Renal cortex interstitium (tissue), 15 donors: ENCODE measurements around the gene ATP6V0E2. TPM values are rescaled to one million over a fixed set of nuclear protein-coding genes. Genes with fewer than 3 reads are reported as not detected.
"Not testable (repeated sequence)": the region's sequence is repeated elsewhere in the genome, so short reads cannot be mapped to it uniquely, and the experiment has no call there.

Experiments
- DNase-seq, 11 donors: peaks; one replicate each; pipeline ENCODE4 v3.0.0-alpha.2; 2013; ENCODE audit warnings: low read depth in 9 of 11, low spot score in 4 of 11; ENCODE audit errors: extremely low read depth in 1 of 11
- long read RNA-seq, 16 experiments: transcript quantifications; one replicate each; lab custom pipeline, GENCODE V29; 2026
- polyA plus RNA-seq, 3 donors: library from polyadenylated mRNA; unstranded; fragments of 120-200 nt; gene quantifications; one replicate each; pipeline ENCODE4 v1.2.1, GENCODE V29; 2013; ENCODE audit not compliant: insufficient read length in 3 of 3

The ATP6V0E2 gene
- 10 to 100 TPM; 18.5 to 27.9 (median 27.2) TPM for polyA plus RNA-seq
- long read RNA-seq, donor 1, transcript ATP6V0E2-203 (4 exons, 2,722 nt), result major isoform, 14 of 16 reads
- long read RNA-seq, donor 1, partial matches to known transcripts, result 0 of 16 reads
- long read RNA-seq, donor 1, other reads (novel, unspliced or antisense), result 0 of 16 reads
- long read RNA-seq, donor 2, transcript ATP6V0E2-203 (4 exons, 2,722 nt), result major isoform, 8 of 9 reads
- long read RNA-seq, donor 2, partial matches to known transcripts, result 0 of 9 reads
- long read RNA-seq, donor 2, other reads (novel, unspliced or antisense), result 0 of 9 reads
- long read RNA-seq, donor 3, transcript ATP6V0E2-203 (4 exons, 2,722 nt), result major isoform, 30 of 30 reads
- long read RNA-seq, donor 3, partial matches to known transcripts, result 0 of 30 reads
- long read RNA-seq, donor 3, other reads (novel, unspliced or antisense), result 0 of 30 reads
- long read RNA-seq, donor 4, transcript ATP6V0E2-203 (4 exons, 2,722 nt), result major isoform, 12 of 14 reads
- long read RNA-seq, donor 4, partial matches to known transcripts, result 0 of 14 reads
- long read RNA-seq, donor 4, other reads (novel, unspliced or antisense), result 0 of 14 reads
- long read RNA-seq, donor 5, result 0 reads
- long read RNA-seq, donor 6, transcript ATP6V0E2-203 (4 exons, 2,722 nt), result major isoform, 7 of 7 reads
- long read RNA-seq, donor 6, partial matches to known transcripts, result 0 of 7 reads
- long read RNA-seq, donor 6, other reads (novel, unspliced or antisense), result 0 of 7 reads
- long read RNA-seq, donor 7, transcript ATP6V0E2-203 (4 exons, 2,722 nt), result major isoform, 17 of 18 reads
- long read RNA-seq, donor 7, partial matches to known transcripts, result 0 of 18 reads
- long read RNA-seq, donor 7, other reads (novel, unspliced or antisense), result 0 of 18 reads
- long read RNA-seq, donor 8, result 0 reads
- long read RNA-seq, donor 9, transcript ATP6V0E2-203 (4 exons, 2,722 nt), result major isoform, 15 of 17 reads
- long read RNA-seq, donor 9, partial matches to known transcripts, result 0 of 17 reads
- long read RNA-seq, donor 9, other reads (novel, unspliced or antisense), result 0 of 17 reads
- long read RNA-seq, donor 10, transcript ATP6V0E2-203 (4 exons, 2,722 nt), result major isoform, 13 of 15 reads
- long read RNA-seq, donor 10, partial matches to known transcripts, result 0 of 15 reads
- long read RNA-seq, donor 10, other reads (novel, unspliced or antisense), result 0 of 15 reads
- long read RNA-seq, donor 11, transcript ATP6V0E2-203 (4 exons, 2,722 nt), result major isoform, 19 of 19 reads
- long read RNA-seq, donor 11, partial matches to known transcripts, result 0 of 19 reads
- long read RNA-seq, donor 11, other reads (novel, unspliced or antisense), result 0 of 19 reads
- long read RNA-seq, donor 12, partial matches to known transcripts, result 0 of 3 reads
- long read RNA-seq, donor 12, other reads (novel, unspliced or antisense), result 0 of 3 reads
- long read RNA-seq, donor 13, result 0 reads
- long read RNA-seq, donor 14, transcript ATP6V0E2-203 (4 exons, 2,722 nt), result major isoform, 12 of 13 reads
- long read RNA-seq, donor 14, partial matches to known transcripts, result 0 of 13 reads
- long read RNA-seq, donor 14, other reads (novel, unspliced or antisense), result 0 of 13 reads
- long read RNA-seq, donor 15, partial matches to known transcripts, result 0 of 5 reads
- long read RNA-seq, donor 15, other reads (novel, unspliced or antisense), result 0 of 5 reads
- long read RNA-seq, donor 16, transcript ATP6V0E2-203 (4 exons, 2,722 nt), result major isoform, 36 of 39 reads
- long read RNA-seq, donor 16, partial matches to known transcripts, result 0 of 39 reads
- long read RNA-seq, donor 16, other reads (novel, unspliced or antisense), result 0 of 39 reads

DNA sequence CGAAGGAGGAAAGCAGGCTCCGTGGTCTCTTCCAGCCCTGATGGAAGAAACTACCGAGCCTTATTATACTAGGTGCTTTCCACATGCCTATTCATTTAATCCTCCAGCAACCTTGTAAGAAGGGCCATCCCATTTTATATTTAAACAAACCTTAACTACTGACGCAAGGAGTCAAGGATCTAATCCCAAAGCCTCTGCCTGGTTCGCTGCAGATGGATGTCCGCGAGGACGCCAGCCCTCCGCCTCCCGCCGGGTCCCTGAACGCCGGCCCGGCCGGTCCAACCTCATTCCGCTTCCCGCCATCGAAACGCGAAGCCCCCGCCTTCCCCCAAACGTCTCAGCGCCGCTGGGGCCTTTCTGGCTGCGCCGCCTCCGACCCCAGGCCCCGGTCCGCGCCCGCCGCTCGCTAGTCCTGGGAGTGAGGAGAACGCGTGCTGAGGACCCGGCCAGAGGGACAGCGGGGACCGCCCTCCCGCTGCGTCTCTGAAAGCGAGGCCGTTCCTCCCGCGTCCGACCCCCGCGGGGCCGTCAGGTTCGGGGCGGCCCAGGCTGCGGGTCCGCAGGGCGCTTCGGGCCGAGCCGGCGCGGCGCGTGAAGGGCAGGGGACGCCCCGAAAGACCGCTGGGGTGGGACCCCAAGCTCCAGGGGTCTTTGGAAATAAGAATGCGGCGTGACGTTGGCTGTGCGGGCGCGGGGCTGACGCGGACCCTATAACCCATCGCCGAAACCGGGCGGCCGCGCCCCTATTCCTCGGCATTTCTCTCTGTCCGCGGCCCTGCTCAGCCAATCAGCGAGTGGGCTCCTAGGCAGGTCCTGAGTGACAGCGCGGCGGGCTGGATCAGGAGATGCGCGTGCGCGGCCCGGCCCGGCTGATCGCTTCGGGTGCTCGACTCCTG, at the start of gene ATP6V0E2:
Gene ATP6V0E2 (plus strand): TSS at position 896 of the 896 bp plus-strand sequence. CDS start 97 bp downstream, outside the sequence.
- peak; percentile 68 to 91 (median 88) for DNase-seq

DNA sequence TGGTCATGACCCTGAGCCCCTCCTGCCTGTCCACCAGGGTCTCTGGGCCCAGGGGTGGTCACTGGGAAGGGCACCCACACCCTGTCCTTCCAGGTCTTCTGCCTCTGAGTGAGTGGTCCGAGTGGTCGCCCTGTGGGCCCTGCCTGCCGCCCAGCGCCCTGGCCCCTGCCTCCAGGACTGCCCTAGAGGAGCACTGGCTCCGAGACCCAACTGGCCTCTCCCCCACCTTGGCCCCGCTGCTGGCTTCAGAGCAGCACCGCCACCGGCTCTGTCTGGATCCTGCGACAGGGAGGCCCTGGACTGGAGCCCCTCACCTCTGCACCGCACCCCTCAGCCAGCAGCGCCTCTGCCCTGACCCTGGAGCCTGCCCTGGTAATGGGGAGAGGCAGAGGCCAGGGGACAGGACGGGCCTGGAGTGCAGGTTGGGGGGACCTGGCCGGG, 49.4 kb upstream of the ATP6V0E2 start:
- no peak for DNase-seq

DNA sequence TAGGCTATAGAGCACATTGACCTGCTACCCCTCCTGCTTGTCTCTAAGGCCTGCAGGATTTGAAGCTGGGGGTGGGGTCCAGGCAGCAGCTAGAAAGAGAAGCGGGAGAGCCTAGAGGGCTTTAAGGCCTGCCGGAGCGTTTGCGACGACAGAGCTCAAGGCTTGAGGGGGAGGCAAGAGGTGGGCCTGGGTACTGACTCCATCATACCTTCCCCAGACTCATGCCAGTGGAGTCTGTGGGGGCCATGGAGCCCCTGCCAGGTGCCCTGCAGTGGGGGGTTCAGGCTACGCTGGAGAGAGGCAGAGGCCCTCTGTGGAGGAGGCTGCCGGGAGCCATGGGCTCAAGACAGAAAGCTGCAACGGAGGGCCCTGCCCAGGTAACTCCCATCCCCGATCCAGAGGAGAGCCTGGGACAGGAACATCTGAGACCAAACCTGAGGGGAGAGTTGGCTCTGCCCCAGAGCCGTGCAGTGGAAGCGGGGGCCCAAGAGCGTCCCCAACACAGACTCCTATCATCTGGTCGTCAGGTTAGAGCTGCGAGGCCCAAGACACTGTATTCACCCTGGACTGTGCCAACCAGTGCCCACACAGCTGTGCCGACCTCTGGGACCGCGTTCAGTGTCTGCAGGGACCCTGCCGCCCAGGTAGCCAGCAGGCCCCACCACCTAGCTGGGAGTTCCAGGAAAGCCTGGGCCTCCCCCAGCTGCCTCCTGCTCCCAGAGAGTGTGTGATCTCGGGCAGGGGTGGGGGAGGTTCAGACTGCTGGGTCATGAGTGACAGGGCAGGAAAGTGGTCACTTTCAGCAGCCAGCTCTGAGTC, 48.8 kb upstream of the ATP6V0E2 start:
- no peak for DNase-seq

DNA sequence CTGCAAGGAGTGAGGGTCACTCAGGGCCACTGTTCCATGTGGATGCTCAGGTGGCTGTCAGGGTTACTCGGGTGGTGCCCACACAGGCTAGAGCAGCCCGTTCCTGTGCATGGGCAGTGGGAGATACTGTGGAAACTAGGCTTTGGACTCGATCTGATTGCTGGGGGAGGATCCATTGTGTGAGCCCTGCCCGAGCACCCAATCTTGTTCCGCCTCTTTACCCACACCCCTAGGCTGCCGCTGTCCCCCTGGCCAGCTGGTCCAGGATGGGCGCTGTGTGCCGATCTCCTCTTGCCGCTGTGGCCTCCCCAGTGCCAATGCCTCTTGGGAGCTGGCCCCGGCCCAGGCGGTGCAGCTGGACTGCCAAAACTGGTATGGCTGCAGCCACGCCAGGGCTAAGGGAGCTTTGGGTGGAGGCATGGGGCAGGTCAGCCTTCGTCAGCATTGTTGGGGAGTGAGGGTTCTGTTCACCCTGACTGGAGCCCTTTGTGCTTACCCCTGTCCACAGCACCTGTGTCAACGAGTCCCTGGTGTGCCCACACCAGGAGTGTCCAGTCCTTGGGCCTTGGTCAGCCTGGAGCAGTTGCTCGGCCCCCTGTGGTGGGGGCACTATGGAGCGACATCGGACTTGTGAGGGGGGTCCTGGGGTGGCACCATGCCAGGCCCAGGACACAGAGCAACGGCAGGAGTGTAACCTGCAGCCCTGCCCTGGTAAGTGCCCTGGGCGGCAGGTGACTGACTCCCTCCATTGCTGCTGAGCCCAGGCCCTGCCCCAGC, 48.0 kb upstream of the ATP6V0E2 start:
- DNase-seq, result no peak

DNA sequence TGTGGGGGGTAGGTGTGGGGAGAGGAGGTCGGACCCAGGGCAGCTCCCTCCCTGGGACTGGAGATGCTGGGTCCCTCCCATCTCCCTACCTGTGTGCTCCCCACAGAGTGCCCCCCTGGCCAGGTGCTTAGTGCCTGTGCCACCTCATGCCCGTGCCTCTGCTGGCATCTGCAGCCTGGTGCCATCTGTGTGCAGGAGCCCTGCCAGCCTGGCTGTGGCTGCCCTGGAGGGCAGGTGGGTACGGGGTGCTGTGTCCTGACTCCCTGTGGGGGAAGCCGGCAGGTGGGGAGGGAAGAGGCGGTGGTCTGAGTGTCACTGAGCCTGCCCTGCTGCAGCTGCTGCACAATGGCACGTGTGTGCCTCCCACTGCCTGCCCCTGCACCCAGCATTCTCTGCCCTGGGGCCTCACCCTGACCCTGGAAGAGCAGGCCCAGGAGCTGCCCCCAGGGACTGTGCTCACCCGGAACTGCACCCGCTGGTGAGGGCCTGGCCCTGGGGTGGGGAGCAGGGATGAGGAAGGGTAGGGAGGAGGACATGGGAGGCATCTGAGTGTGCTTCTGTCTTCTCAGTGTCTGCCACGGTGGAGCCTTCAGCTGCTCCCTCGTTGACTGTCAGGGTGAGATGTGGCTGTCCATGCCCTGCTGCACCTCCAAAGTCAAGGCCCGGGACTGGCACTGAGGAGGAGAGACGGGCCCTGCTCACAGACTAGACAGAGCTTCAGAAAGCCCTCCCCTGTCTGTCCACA, 47.3 kb upstream of the ATP6V0E2 start:
- DNase-seq, result no peak

DNA sequence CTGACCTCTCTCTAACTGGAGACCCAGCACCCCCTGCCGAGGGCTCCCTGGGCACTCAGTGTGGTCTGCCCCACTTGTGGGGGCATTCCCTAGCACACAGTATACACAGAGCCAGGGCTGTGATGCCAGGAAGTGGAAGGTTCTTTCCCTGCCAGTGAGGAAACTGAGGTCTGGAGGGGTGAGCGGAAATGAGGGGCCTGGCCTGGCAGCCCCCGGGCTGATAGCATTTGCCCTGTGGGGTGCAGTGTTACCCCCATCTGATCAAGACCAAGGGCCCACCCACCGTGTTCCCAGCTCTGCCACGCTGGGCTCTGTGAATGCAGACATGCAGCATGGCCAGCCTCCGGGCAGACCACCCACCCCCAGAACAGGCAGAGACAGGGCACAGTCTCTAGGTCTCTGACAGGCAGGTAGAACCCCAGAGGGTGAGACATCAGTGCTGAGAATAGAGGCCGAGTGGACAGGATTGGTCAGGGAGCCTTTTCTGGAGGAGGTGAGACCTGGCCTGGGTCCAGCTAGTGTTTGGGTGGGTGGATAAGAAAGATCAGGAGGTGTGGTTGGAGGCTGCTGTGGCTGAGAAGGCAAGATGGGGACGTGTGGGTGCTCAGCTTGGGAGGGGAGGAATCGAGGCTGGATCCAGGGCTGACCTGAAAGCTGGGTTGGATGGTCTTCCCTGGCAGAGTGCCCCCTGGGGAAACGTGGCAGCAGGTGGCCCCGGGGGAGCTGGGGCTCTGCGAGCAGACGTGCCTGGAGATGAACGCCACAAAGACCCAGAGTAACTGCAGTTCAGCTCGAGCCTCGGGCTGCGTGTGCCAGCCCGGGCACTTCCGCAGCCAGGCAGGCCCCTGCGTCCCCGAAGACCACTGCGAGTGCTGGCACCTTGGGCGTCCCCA, 46.4 kb upstream of the ATP6V0E2 start:
- DNase-seq, result no peak

DNA sequence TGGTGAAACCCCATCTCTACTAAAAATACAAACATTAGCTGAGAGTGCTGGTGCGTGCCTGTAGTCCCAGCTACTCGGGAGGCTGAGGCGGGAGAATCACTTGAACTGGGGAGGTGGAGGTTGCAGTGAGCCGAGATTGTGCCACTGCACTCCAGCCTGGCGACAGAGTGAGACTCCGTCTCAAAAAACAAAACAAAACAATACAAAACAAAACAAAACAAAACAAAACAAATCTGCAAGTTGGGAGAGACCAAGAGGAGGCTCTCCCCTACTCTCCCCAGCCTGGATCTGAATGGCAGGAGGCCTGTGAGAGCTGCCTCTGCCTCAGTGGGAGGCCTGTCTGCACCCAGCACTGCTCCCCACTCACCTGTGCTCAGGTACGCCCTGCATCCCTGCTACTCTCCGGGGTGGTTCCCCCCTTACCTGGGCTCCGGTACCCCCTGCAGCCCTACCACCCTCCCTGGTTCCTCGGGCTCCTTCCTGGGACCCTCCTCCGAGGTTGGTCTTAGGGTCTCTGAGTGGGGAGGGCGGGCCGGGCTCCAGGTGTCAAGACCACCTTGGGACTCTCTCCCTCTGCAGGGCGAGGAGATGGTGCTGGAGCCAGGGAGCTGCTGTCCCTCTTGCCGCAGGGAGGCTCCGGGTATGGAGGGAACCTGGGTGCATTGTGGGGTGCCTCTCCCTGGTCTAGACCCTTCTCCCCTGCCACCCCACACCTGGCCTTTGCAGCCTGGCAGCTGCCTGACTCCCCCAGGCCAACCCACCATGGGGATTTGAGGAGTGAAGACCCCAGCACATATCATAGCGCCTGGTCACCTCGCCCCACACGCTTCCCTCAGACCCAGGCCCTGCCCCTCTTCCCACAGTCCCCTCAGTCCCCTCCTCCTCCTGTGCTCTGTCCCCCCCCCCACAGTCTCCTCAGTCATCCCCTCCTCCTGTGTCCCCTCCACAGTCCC, 45.1 kb upstream of the ATP6V0E2 start:
- no peak for DNase-seq

DNA sequence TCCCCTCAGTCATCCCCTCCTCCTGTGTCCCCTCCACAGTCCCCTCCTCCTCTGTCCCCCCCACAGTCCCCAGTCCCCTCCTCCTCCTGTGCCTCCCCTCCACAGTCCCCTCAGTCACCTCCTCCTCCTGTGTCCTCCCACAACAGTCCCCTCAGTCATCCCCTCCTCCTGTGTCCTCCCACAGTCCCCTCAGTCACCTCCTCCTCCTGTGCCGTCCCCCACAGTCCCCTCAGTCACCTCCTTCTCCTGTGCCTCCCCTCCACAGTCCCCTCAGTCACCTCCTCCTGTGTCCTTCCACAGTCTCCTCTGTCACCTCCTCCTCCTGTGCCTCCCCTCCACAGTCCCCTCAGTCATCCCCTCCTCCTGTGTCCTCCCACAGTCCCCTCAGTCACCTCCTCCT, 43.2 kb upstream of the ATP6V0E2 start:
- not testable (repeated sequence) for DNase-seq

DNA sequence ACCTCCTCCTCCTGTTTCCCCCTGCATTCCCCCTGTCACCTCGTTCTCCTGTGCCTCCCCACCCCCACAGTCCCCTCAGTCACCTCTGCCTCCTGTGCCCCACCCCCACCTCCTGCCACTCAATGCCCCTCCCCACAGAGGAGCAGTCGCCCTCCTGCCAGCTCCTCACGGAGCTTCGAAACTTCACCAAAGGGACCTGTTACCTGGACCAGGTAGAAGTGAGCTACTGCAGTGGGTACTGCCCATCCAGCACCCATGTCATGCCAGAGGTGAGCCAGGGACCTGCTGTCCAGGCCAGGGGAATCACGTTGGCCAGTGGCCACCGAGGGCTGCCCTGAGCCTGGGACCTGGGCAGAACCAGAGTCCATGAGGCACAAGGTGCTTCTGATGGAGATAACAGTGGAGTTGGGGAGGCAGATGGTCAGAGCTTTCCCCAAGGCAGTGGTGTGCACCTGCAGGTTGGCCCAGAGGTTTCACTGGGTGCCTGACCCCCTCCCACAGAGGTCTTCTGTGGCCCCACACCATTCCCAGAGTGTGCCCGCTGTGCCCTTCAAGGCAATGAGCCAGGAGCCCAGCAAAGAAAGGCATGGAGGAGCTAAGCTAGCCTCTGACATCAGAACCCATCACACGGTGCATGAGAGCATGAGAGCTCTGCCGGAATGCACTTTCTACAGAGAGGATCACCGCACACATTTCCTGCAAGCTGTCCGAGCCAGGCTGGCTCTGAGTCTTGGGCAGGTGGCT, 42.6 kb upstream of the ATP6V0E2 start:
- DNase-seq, result no peak

DNA sequence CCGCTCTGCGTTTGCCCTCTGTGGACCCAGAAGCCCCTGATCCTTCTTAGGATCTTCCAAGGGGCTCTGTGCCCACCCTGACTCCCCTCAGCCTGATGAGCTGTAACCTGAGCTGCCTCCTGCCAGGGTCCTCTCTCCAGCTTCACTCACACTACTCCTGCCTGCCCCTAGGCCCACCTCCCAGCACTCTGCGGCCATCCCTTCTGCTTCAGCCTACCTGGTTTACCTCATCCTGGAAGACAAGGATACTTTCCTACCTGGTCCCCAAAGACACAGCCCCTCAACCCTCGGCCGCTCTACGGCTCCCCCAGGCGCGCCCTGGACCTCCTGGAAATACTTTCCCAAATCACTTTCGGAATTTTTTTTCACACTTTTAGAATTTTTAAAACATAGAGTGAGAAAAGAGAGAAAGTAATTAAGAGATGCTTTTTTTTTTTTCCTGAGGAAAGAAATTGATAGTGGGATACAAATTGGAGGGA, 42.0 kb upstream of the ATP6V0E2 start:
- DNase-seq, result no peak

DNA sequence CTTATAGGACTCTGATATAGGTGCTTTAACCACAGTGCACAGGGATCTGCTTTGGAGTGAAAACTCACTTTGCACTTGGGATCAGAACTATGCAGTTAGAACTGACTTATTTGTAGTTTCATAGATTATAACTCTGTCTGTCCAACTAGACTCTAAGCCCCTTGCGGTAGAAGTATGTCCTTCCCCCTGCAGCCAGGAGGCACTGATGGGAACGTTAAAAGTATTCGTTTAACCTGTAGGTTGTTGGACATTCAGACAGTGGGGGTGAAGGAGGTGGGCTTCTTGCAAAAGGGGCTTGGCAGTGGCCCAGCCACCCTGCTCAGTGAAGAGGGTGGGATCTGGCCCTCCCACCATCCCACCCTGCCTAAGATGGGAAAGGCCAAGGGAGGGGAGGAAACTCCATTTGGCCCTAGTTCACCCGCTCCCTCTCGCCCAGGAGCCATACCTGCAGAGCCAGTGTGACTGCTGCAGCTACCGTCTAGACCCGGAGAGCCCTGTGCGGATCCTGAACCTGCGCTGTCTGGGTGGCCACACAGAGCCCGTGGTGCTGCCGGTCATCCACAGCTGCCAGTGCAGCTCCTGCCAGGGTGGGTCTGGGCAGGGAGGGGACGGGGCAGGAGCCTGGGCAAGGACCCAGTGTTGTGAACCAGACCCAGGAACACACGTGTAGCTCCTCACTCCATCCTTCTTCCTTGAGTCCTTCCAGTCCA, 41.3 kb upstream of the ATP6V0E2 start:
- no peak for DNase-seq
